ENCODE results near the gene ITGB3BP. TPM values are rescaled to one million over a fixed set of nuclear protein-coding genes. Genes with fewer than 3 reads are reported as not detected.

Gene ITGB3BP
- total and polyA plus RNA-seq, 2 of the 13 experiments (the other 11 are each of a cell fraction or from before 2014, with no cell fraction given) = 19.0 to 46.5 TPM

- ChIA-PET CTCF (ENCODE audit: low intra/inter-chr PET ratio, low total read pairs) (no interaction called here), POLR2A (no interaction called here)
- no peak overlapping the region for H2AFZ ChIP-seq (ENCODE audit: low read length)
- H3K36me3 ChIP-seq (replicated peaks in 1 of 2; ENCODE audit: control insufficient read depth in 1 of 2, insufficient read depth in 2 of 2, low read length in 2 of 2) = no peaks in the 10 kb centered on the region
- H3K4me2 ChIP-seq (ENCODE audit: low read depth, low read length) = no peak overlapping the region
- no peak overlapping the region for H3K9ac ChIP-seq (ENCODE audit: insufficient read depth, low read depth, low read length)
- no peaks in the 10 kb centered on the region for H3K4me1 ChIP-seq (ENCODE audit: insufficient read depth, low read length)
- no peaks in the 10 kb centered on the region for H3K27me3 ChIP-seq (ENCODE audit: control insufficient read depth in 1 of 2, insufficient read depth in 2 of 2, low read length in 2 of 2)
- ATAC-seq (no peak), FAIRE-seq (no peak), DNase-seq (ENCODE audit: low spot score) (no peak)
- H3K4me3 ChIP-seq (replicated peaks in 1 of 3; ENCODE audit: insufficient read depth in 1 of 3, low read depth in 2 of 3, low read length in 3 of 3) = no peak overlapping the region
- no TSS peak for BruUV-seq (replicated peaks)
- no peaks in the 10 kb centered on the region for H3K9me3 ChIP-seq (ENCODE audit: low read length)
- no peak overlapping the region for H3K27ac ChIP-seq (ENCODE audit: extremely low read length, insufficient read depth, low read length)
- intact Hi-C loops (cut with micrococcal nuclease; ENCODE audit: unreplicated experiment) (no loop called here), in situ Hi-C loops (cut with HindIII; ENCODE audit: extremely low pct_ligation_motif_present, low pct_unique_long_range_greater_than_20kb) (loop anchor here (25.0 kb wide), 1 partner anchor 535 kb away; no protein-coding TSS in a partner anchor)
- no peaks in the 10 kb centered on the region for H4K20me1 ChIP-seq (ENCODE audit: insufficient read depth, low read length)
- 86% methylated on average over 2 of the region's 2 CpGs for WGBS (ENCODE audit: low lambda C conversion rate)
- H3K79me2 ChIP-seq (ENCODE audit: insufficient read depth, low read length) = no peaks in the 10 kb centered on the region
- TF ChIP-seq PTBP1 (IDR thresholded peaks at IDR 0.05; ENCODE audit: low read depth, low read length, poor library complexity, severe bottlenecking) = no peak
- TF ChIP-seq, protein P1, sequence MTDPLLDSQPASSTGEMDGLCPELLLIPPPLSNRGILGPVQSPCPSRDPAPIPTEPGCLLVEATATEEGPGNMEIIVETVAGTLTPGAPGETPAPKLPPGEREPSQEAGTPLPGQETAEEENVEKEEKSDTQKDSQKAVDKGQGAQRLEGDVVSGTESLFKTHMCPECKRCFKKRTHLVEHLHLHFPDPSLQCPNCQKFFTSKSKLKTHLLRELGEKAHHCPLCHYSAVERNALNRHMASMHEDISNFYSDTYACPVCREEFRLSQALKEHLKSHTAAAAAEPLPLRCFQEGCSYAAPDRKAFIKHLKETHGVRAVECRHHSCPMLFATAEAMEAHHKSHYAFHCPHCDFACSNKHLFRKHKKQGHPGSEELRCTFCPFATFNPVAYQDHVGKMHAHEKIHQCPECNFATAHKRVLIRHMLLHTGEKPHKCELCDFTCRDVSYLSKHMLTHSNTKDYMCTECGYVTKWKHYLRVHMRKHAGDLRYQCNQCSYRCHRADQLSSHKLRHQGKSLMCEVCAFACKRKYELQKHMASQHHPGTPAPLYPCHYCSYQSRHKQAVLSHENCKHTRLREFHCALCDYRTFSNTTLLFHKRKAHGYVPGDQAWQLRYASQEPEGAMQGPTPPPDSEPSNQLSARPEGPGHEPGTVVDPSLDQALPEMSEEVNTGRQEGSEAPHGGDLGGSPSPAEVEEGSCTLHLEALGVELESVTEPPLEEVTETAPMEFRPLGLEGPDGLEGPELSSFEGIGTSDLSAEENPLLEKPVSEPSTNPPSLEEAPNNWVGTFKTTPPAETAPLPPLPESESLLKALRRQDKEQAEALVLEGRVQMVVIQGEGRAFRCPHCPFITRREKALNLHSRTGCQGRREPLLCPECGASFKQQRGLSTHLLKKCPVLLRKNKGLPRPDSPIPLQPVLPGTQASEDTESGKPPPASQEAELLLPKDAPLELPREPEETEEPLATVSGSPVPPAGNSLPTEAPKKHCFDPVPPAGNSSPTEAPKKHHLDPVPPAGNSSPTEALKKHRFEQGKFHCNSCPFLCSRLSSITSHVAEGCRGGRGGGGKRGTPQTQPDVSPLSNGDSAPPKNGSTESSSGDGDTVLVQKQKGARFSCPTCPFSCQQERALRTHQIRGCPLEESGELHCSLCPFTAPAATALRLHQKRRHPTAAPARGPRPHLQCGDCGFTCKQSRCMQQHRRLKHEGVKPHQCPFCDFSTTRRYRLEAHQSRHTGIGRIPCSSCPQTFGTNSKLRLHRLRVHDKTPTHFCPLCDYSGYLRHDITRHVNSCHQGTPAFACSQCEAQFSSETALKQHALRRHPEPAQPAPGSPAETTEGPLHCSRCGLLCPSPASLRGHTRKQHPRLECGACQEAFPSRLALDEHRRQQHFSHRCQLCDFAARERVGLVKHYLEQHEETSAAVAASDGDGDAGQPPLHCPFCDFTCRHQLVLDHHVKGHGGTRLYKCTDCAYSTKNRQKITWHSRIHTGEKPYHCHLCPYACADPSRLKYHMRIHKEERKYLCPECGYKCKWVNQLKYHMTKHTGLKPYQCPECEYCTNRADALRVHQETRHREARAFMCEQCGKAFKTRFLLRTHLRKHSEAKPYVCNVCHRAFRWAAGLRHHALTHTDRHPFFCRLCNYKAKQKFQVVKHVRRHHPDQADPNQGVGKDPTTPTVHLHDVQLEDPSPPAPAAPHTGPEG (CRISPR knock-in tag; IDR thresholded peaks at IDR 0.05) = no peak
- TF ChIP-seq PCBP2 (optimal IDR thresholded peaks at IDR 0.05; ENCODE audit: low read depth, low read length, poor library complexity, severe bottlenecking) = no peak
- TF ChIP-seq SMARCE1 (IDR thresholded peaks at IDR 0.05; ENCODE audit: borderline replicate concordance) = no peak
- TF ChIP-seq MYC (CRISPR knock-in tag; IDR thresholded peaks at IDR 0.05; ENCODE audit: borderline replicate concordance) = no peak
- TF ChIP-seq JUN (CRISPR knock-in tag; IDR thresholded peaks at IDR 0.05) = no peak
- no peak for TF ChIP-seq RFXAP (CRISPR knock-in tag; IDR thresholded peaks at IDR 0.05; ENCODE audit: borderline replicate concordance)
- no peak for TF ChIP-seq ZIK1 (CRISPR knock-in tag; IDR thresholded peaks at IDR 0.05; ENCODE audit: borderline replicate concordance, low read depth)
- TF ChIP-seq, protein P2, sequence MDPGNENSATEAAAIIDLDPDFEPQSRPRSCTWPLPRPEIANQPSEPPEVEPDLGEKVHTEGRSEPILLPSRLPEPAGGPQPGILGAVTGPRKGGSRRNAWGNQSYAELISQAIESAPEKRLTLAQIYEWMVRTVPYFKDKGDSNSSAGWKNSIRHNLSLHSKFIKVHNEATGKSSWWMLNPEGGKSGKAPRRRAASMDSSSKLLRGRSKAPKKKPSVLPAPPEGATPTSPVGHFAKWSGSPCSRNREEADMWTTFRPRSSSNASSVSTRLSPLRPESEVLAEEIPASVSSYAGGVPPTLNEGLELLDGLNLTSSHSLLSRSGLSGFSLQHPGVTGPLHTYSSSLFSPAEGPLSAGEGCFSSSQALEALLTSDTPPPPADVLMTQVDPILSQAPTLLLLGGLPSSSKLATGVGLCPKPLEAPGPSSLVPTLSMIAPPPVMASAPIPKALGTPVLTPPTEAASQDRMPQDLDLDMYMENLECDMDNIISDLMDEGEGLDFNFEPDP (CRISPR knock-in tag; conservative IDR thresholded peaks at IDR 0.05) = no peak
- no peak for TF ChIP-seq ZNF792 (CRISPR knock-in tag; IDR thresholded peaks at IDR 0.05)
- TF ChIP-seq ZFP37 (CRISPR knock-in tag; IDR thresholded peaks at IDR 0.05; ENCODE audit: borderline replicate concordance) = no peak
- TF ChIP-seq CCDC6 (CRISPR knock-in tag; IDR thresholded peaks at IDR 0.05) = no peak
- no peak for TF ChIP-seq HNRNPUL1 (IDR thresholded peaks at IDR 0.05; ENCODE audit: low read depth, low read length)
- no peak for TF ChIP-seq GABPB1 (CRISPR knock-in tag; IDR thresholded peaks at IDR 0.05)
- no peak for TF ChIP-seq MED13 (CRISPR knock-in tag; IDR thresholded peaks at IDR 0.05)
- TF ChIP-seq ZNF275 (CRISPR knock-in tag; IDR thresholded peaks at IDR 0.05; ENCODE audit: borderline replicate concordance) = no peak
- TF ChIP-seq ZNF326 (CRISPR knock-in tag; IDR thresholded peaks at IDR 0.05; ENCODE audit: borderline replicate concordance) = no peak
These were observed 24.7 kb upstream of the ITGB3BP start for GRCh38 chr1:63547621-63548294.
